ENCODE data around the gene DIO2.

GRCh38 chr14:80211153-80212022 is at the start of gene DIO2:
- TF ChIP-seq POLR2A (conservative IDR thresholded peaks at IDR 0.05) = no peak
- no peak for TF ChIP-seq SREBF1 (IDR thresholded peaks at IDR 0.05; ENCODE audit: borderline replicate concordance, low read depth, low read length)
